OCI-LY3 (cell line): ENCODE data around the gene PRR16.

ENCODE experiments used
- EZH2phosphoT487 ChIP-seq: fragments of 200-600 bp; shearing (Covaris generic); IDR thresholded peaks from 2 replicates; pipeline ENCODE4 v1.6.1; 2018; ENCODE audit warnings: antibody characterized with exemption, mixed run types, low read depth
- TF ChIP-seq, protein P1 (sequence below): fragments of 200-600, 300-600 bp; sonication (generic); IDR thresholded peaks from 2 replicates; pipeline ENCODE4 v1.5.1; 2014; ENCODE audit warnings: antibody characterized with exemption, low read length, low read depth

- TF ChIP-seq, protein P1, sequence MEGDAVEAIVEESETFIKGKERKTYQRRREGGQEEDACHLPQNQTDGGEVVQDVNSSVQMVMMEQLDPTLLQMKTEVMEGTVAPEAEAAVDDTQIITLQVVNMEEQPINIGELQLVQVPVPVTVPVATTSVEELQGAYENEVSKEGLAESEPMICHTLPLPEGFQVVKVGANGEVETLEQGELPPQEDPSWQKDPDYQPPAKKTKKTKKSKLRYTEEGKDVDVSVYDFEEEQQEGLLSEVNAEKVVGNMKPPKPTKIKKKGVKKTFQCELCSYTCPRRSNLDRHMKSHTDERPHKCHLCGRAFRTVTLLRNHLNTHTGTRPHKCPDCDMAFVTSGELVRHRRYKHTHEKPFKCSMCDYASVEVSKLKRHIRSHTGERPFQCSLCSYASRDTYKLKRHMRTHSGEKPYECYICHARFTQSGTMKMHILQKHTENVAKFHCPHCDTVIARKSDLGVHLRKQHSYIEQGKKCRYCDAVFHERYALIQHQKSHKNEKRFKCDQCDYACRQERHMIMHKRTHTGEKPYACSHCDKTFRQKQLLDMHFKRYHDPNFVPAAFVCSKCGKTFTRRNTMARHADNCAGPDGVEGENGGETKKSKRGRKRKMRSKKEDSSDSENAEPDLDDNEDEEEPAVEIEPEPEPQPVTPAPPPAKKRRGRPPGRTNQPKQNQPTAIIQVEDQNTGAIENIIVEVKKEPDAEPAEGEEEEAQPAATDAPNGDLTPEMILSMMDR = no peak
- no peak for TF ChIP-seq EZH2phosphoT487
These were observed 12.0 kb downstream of the PRR16 start for GRCh38 chr5:120476063-120476462.
